ENCODE results near the gene RBPJ.

GRCh38 chr4:26289401-26289800, 31.4 kb upstream of the RBPJ start:
- TF ChIP-seq CTCF (IDR thresholded peaks at IDR 0.05): no peak
- TF ChIP-seq EZH2phosphoT487 (IDR thresholded peaks at IDR 0.05): no peak
